Activated CD4-positive, alpha-beta T cell treated with anti-CD3 and anti-CD28 coated beads, Interleukin-2, amount 50 U/mL, for 16 hours (primary cell): ENCODE data around the gene BSG.
A peak's percentile ranks its signal among the peaks of the same experiment; 100 is the strongest.
"Not testable (repeated sequence)": the region's sequence is repeated elsewhere in the genome, so short reads cannot be mapped to it uniquely, and the experiment has no call there.

Experiments
- DNase-seq: peaks from one replicate; pipeline ENCODE4 v3.0.0-alpha.2; 2020

BSG gene

GRCh38 chr19:588741-589692 lies 16.6 kb downstream of the BSG start:
- DNase-seq, result no peak

- no peak for DNase-seq
Measured at GRCh38 chr19:589693-590395, 17.4 kb downstream of the BSG start, which contains the start of gene HCN2. HCN2 (plus strand) TSS chr19:589881; CDS start chr19:589946, 65 bp downstream.

GRCh38 chr19:590396-590745 lies 18.0 kb downstream of the BSG start:
- DNase-seq, result no peak

- no peak for DNase-seq
Measured at GRCh38 chr19:590750-591098, 18.3 kb downstream of the BSG start.

- no peak for DNase-seq
Measured at GRCh38 chr19:591099-591958, 18.9 kb downstream of the BSG start.

GRCh38 chr19:592101-592500 lies 19.7 kb downstream of the BSG start:
- no peak for DNase-seq

- DNase-seq, result no peak
Measured at GRCh38 chr19:593055-593454, 20.7 kb downstream of the BSG start.

- DNase-seq, result no peak
Measured at GRCh38 chr19:593505-593904, 21.1 kb downstream of the BSG start.

GRCh38 chr19:594265-594870 lies 22.0 kb downstream of the BSG start:
- DNase-seq, result no peak

- DNase-seq, result no peak
Measured at GRCh38 chr19:595326-596262, 23.2 kb downstream of the BSG start.

- DNase-seq, result no peak
Measured at GRCh38 chr19:596263-596655, 23.9 kb downstream of the BSG start.

GRCh38 chr19:597406-598315 lies 25.3 kb downstream of the BSG start:
- no peak for DNase-seq

GRCh38 chr19:601310-601709 lies 28.9 kb downstream of the BSG start:
- no peak for DNase-seq

- DNase-seq, result no peak
Measured at GRCh38 chr19:601790-602189, 29.4 kb downstream of the BSG start.

GRCh38 chr19:602391-603301 lies 30.2 kb downstream of the BSG start:
- no peak for DNase-seq

- not testable (repeated sequence) for DNase-seq
Measured at GRCh38 chr19:603302-603639, 30.9 kb downstream of the BSG start.

GRCh38 chr19:603779-604178 lies 31.4 kb downstream of the BSG start:
- not testable (repeated sequence) for DNase-seq

GRCh38 chr19:604355-604754 lies 32.0 kb downstream of the BSG start:
- peak; percentile 53 for DNase-seq
